NAMALWA (cell line): ENCODE data around the gene ABCG8.
"Not testable (repeated sequence)": the region's sequence is repeated elsewhere in the genome, so short reads cannot be mapped to it uniquely, and the experiment has no call there.

Experiments used
- DNase-seq: peaks from one replicate; pipeline ENCODE4 v3.0.0-alpha.2; 2015; ENCODE audit warnings: low spot score

ABCG8 gene

DNA sequence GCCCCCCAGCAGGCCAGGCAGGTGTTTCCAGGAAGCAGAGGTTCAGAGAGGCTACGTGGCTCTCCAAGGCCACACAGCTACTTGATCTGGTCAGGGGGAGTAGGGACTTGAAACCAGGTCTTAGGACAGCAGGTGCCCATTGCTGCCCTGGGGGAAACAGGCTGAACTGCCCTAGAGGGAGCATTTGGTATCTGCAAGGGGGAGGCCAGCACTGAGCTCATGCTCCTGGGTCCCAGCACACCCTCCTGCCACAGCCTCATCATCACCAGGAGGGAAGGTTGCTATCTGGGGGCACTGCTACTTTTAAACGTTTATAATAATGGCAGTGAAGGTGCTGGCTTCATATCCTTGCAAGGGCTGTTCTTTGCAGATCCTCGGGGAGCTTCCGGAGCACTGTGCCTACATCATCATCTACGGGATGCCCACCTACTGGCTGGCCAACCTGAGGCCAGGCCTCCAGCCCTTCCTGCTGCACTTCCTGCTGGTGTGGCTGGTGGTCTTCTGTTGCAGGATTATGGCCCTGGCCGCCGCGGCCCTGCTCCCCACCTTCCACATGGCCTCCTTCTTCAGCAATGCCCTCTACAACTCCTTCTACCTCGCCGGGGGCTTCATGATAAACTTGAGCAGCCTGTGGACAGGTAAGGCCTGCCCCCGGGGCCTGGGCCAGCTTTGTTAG is 36.1 kb downstream of the ABCG8 start:
- peak; percentile 17 for DNase-seq

DNA sequence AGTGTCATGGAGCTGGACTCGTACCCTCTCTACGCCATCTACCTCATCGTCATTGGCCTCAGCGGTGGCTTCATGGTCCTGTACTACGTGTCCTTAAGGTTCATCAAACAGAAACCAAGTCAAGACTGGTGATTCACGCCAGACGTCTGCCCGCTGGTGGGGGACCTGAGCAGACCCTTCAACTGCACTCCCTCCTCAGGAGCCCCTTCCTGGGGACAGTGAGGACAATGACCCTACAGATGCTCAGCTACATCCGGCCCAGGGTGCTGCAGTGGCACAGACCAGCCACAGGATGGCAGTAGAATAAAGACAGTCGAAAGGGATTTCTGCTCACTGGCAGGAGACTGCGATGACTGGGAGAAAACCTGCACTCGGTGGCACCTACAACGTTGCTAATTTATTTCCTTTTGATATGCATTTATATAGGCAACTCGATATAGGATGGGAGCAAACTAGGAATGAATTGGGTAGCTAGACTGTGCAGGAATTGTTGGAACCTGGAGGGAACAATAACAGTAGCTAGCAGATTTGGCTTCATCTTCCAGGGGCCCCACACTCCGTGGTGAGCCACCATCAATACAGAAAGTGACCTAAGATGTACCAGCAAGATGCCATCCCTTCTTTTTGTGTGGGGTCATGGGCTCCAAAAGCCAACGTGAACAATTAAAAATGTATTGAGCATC is 39.2 kb downstream of the ABCG8 start:
- peak; percentile 84 for DNase-seq

DNA sequence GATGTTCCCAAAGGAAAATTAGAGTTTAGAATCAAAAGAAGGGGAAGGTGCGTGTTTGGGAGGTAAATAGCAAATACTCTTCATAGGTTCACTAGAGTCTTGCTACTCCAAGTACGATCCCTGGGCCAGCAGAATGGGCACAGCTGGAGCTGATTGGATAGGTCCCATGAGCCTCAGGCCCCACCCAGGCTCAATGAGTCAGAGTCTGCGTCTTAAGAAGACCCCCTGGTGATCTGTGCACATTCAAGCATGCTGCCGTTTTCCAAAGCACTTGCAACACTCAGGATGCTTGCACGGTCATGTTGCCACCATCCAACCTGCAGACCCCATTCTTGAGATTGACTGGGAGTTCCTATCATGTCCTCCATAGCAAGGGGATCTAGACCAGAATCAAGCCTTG is 40.5 kb downstream of the ABCG8 start:
- no peak for DNase-seq

DNA sequence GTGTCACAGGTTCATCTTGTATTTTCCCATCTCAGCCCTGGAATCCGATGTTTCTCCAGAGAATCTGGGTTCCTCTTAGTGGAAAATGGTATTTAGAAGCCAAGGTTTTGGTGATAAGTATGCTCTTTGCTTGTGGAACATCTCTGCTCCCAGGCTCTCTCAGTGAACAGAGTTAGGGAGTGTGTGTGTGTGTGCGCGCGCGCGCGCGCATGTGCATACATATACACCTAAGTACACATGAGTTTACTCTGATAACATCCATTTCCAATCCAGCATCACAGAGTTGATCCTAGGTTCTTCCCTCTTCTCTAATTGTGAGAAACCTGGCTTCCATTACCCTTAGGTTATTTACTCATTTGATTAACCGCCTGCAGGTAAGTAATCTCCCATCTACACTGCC is 41.7 kb downstream of the ABCG8 start:
- DNase-seq, result no peak

DNA sequence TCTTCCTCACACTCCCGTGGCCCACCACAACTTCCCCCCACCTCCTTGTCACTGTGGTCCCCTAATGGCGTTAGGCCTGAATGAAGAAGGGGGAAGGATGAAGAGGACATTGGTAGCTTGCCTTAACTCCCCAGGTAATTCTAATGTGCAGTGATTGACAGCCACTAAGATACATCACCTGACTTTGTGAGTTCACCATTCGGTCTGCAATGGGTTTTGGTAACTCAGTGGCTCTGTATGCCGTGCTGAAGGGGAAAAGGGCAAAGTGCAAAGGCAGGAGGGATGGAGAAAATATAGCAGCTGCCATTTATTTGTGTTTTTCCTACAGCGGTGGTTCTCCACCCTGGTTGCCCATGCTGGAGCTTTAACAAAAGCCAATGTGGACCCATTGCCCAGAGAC is 42.2 kb downstream of the ABCG8 start:
- no peak for DNase-seq

DNA sequence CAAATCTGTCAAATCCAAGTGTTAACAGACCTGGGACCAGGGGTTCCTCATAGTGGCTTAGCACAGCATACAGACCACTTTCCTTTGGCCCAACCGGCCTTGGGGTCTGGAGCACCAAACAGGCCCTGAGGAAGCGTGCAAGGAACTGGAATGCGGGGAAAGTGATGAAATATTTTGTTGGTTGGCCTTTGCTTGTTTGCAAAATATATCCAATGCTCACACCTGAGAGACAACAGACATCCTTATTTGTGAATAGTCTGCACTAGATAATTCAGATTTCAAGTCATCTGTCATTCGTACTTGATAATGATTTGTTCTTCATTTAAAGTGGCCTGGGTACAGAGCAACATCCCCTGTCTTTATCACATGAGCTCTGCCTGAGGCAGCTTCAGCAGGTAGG is 43.5 kb downstream of the ABCG8 start:
- DNase-seq, result no peak

DNA sequence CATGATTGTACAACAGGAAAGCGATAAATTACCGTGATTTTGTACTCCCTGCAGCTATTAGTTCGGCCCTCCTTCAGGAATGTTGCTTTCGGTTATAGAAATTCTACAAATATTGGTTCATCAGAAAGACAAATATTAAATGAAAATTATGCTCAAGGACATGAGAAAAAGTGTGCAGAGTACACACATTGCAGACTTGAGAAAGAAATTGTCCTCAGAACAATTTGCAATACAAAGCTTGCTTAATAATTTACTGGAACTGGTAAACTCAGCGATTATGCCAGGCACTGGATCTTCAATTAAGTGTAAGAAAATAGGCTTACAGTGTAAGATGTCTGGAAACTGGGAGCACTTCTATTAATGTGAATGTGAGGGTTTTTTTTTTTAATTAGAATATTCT is 45.9 kb downstream of the ABCG8 start:
- DNase-seq, result no peak

DNA sequence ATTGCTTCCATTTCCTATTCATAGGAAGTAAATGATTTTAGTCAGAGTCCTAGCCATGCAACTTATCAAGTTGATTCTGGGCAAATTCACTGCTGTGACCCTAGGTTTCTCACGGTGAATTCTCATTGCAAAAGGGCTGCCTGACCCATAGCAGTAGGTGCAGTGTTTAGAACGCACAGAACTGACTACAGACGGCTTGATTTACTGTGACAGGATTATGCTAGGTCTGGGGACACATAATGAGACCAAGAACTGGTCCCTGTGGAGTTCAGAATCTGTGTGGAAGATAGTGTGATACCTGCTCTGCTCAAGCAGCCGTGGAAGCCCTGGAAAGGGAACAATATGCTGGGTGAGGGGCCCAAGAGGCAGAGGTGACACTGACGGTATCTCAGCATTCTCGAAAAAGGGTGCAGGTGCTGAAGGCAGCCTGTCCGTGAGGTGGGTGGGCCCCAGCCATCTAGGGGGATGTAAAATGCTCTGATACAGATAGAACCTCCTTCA is 46.4 kb downstream of the ABCG8 start:
- DNase-seq, result no peak

DNA sequence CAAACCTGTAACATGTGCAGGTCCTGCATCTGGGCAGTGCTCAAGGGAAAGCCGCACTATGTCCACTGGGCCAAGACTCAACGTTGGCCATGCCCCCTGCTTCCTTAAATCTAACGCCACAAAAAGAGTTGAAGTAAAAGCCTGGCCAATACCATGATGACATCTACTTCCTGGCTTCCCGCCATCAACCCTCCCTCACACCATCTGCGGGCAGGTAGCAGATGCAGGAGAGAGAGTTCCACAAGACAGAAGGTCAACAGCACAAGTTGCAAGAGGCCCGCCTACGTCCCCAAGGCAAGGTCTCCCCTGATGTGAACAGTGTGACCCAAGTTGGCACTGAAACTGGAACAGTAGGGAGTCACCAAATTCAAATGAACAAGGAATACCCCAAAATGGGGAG is 48.4 kb downstream of the ABCG8 start:
- DNase-seq, result no peak

DNA sequence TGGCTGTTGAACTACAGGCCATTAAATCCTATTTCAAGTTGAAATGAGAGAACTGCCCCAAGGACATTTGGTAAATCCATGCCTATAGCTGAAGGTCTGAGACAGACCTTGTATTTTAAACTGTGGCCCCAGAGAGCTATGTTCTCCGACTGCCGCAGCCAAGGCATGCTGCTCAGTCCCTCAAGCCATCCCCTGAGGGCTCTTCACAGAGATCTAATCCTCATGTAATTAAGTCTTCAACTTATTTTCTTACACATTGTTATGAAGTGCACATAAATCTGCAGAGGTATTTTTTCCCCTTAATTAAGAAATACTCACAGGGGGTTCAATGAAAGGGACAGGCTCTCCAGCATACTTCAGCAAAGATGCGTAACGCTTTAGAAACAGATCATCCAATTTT is 50.6 kb downstream of the ABCG8 start:
- DNase-seq, result no peak

DNA sequence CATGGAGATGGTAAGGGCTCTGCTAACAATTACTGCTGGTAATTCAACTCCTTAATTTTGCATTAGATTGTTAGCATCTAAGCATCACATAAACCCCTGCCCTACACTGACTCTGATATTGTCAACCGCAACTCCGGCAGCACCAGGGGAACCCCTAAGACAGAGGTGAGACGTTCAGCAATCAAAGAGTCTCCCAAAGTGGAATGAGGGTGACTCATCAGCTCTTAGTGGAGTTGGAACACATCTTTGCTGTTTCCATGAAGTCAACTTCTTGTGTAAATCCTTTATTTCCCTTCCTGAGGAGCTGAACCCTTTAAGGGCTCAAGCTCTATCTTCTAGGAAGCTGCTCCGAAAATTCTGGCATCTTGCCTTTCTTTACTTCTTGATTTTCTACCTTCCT is 52.1 kb downstream of the ABCG8 start:
- no peak for DNase-seq

DNA sequence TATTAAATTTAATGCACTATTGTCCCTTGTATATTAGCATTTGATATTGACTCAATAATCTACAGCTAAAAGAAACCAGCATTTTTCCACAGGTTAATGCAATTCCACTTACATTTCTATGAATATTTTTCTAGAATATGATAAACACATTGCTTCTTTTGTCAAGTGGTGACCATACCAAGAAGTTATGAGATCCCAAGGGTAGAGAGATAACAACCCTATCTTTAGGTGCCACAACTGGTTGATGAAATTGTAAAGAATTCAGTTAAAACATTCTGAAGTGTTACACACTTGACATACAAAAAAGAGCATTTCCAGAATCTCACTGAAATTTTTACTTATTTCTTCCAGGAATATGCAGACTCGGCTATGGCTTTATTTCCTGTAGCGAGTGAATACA is 56.0 kb downstream of the ABCG8 start:
- DNase-seq, result no peak

DNA sequence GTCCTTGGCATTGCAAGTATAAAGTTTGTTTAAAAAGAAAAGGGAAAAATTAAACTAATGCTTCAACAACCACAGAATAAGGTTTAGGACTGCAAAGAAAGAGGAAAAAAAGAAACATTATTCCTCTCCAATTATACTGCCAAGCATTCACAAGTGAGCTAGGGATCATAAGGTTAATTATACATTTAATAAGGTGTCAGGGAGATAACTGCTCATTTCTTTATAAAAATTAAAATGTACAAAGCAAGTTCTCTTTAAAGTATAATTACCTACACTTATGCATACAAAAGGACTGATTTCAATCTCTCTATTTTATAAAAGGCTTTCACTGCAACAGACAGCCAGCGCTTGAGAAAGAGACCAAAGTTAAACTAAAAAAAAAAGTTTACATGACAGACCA is 58.1 kb downstream of the ABCG8 start:
- DNase-seq, result no peak

DNA sequence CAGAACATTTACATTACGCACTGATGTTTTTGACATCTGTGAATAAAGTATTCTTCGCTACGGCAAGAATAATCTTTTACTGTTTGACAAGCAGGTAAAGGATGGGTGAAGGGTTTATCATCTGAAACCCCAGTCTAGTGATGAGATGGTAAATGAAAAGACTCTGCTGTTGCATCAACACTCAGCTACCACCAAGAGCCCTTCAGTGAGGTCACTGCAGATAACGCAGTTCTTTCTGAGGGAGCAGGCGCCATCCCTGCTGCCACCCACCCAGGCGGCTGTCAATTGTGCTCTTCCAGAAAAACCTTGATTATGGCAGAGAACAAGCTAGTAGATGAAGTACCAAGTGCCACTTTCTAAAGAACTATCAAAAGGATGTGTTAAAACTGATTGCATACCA is 58.7 kb downstream of the ABCG8 start:
- no peak for DNase-seq

DNA sequence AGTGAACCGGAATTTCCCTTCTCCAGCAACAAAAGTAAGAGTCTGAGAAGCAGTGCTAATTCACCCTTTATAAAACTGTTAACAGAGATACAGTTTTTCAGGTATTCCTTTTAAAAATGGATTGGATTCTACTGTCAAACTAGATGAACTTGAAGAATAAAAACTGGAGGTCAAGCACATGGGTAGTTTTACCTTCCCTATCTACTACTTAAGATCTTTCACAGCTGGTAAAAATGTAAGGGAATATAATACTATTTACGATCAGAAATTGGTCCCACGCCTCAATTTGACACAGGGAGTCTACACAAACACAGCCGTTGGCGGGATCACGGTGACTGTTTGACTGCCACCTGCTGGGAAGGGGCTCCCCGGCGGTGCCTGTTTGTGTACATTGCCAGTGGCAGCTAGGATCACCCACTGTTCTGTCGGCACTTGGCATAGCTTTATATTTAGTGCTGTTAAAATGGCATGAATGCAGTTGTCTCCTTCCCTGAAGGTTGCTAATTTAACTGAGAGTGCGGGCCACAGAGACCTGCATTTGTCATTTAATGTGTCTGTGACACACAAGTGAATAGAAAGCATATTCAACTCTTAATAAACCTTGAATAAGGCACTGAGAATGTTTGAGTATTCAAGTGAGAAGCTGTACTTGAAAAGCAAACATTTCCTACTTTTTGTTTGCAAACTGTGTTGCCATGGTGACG is 59.5 kb downstream of the ABCG8 start:
- DNase-seq, result peak; percentile 23

DNA sequence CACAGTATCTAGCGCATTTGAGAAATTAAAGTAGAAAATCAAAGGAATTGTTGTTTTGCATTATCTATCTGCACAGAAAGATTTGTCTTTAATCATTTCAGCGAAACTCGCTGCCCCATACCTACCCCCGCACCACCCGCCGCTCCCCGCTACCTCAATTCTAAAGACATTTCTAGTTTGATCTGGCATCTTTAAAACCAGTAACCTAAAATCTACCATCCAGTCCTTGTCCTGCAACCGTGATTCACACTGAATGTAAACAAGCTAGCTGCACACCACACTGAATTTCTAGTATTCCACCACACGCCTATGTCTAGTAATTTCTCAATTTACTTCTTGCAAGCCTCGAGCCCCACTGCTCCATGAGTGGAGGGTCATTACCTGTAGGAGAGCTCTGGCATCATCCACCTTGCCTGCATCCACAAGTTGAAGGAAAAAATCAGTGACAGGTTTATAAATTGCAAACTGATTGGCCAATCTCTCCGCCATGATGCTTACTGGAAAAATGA is 60.1 kb downstream of the ABCG8 start:
- no peak for DNase-seq

DNA sequence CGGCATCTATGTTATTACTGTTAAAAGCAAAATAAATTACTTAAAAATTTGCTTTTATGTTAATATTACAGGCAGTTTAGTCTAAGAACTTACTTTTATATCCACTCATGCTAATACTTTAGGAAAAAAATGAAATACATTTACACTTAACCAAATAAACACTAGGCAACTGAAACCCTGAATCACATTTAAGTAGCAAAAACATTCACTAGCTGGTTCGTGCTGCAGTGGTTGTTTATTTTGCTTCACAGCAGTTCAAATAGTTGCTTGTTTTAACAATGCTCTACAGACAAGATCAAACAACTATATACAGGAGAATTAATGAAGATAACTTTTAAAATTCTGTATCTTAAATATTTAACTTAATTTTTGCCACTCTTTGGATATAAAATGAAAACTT is 60.8 kb downstream of the ABCG8 start:
- DNase-seq, result no peak

DNA sequence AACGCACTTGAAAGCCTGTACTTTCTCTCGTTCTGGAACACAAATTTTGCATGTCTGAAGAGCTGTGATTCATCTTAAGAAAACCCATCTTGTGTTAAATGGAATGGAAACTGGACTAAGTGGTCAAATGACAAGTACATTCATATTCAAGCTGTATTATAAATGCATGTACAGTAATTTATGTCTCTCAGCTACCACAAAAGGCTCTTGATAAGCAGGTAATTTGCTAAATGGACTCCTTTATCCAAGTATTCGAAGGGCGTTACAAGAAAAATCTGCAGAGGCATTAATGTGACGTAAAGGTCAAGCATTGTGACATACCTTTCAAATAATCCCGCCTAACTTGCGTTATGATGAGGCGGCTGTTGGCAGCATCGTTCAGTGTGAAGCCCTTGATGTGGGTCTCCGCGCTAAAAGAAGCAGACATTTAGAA is 66.6 kb downstream of the ABCG8 start:
- no peak for DNase-seq

DNA sequence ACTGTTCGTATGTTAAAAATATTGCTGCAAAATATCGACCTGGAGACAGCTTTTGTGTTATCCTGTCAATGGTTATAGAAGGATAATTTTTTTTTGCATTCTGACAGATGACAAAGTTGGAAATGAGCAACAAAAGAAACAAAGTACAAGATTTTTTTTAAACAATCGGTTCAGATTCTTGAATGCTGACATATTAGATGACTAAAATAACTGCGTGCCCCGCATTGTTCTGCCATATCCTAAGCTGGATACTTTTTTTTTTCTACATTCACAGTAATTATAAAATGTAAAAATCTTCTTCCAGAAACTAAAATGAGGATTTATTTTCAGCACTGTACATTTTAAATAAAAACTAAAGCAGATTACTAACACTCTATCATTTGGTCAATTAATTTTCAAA is 67.1 kb downstream of the ABCG8 start:
- no peak for DNase-seq

DNA sequence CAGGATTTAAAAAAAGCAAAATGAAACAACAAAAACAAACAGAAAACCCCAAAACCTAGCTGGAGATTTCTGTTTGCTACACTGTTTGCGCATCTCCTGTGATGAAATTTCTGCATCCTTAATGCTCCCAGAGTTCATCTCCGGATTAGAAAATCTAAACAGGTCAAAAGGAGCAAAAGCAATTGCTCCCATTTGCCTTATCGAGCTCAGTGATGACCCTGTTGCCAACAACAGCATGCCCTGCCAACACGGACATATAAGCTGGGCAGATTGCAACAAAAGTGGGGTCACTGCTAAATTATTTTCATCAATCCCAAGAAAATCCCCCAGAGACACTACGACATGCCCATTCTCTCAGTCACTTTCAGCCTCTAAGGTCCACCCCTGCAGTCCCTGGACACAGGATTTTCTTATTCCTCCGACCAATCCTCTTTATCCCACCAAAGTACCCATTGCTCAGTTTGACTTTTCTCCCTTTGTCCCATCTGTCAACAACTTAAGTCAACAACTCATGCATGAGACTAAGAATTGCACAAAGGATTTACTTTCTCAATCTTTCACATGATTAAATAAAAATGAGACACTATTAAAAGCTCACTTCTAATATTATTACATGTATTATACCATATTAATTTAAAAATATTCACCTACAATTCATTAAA is 67.8 kb downstream of the ABCG8 start:
- no peak for DNase-seq

DNA sequence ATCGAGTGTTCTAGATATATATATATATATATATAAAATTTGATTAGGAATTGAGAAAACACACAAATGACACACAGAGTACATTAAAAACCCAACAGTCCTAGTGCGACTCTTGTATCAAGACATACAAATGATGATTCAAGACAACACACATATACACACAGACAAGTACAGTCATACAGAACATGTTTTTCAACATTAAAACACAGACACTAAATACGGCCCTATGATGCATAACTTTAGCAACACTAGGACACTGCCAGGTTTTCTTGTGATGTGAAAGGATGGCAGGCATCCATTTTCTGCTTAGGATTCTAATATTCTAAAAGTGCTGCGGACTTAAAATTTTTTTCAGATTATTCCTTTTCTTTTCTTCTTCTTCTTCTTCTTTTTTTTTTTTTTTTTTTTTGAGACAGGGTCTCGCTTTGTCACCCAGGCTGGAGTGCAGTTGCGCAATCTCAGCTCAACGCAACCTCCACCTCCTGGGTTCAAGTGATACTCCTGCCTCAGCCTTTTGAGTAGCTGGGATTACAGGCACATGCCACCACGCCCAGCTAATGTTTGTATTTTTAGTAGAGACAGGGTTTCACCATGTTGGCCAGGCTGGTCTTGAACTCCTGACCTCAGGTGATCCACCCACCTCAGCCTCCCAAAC is 72.5 kb downstream of the ABCG8 start:
- DNase-seq, result not testable (repeated sequence)

DNA sequence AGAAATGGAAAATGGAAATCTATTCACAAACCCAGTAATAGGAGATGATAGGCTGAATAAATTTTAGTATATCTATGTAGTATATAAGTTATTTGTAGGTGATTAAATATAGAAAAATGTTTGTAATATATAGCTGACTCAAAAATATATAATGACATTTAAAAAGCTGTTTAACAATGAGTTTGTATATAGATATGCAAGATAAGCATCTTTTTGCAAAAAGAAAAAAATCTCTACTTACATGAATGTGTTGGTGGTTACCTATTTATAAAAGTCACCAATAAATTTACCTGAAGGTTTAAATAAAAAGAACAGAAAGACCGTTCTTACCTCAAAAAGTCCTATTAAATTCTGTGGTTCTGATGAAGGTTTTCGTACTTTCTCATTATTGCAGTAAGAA is 85.7 kb downstream of the ABCG8 start:
- DNase-seq, result no peak
